Left ventricle myocardium inferior (tissue), 1 donor: ENCODE data around the gene ARHGAP26. TPM values are rescaled to one million over a fixed set of nuclear protein-coding genes. Genes with fewer than 3 reads are reported as not detected.
A peak's percentile ranks its signal among the peaks of the same experiment; 100 is the strongest.
"Not testable (repeated sequence)": the region's sequence is repeated elsewhere in the genome, so short reads cannot be mapped to it uniquely, and the experiment has no call there.

Experiments used
- DNase-seq: peaks from one replicate; pipeline ENCODE4 v3.0.0-alpha.2; 2020
- H3K27ac ChIP-seq: fragments of 200-600 bp; replicated peaks from 2 replicates; pipeline ENCODE4 v1.8.0; 2021
- H3K27me3 ChIP-seq: fragments of 200-600 bp; 2 replicates; pipeline ENCODE4 v1.8.0; 2021; ENCODE audit warnings: low read depth
- H3K36me3 ChIP-seq: fragments of 200-600 bp; 2 replicates; pipeline ENCODE4 v1.8.0; 2021
- H3K4me1 ChIP-seq: fragments of 200-600 bp; 2 replicates; pipeline ENCODE4 v1.8.0; 2021
- H3K4me3 ChIP-seq: fragments of 200-600 bp; 2 replicates; pipeline ENCODE4 v1.8.0; 2021; ENCODE audit warnings: mild to moderate bottlenecking, moderate library complexity
- H3K9me3 ChIP-seq: fragments of 200-600 bp; replicated peaks from 2 replicates; pipeline ENCODE4 v1.8.0; 2021
- intact Hi-C: fragments of 100-400 bp; cut with micrococcal nuclease; formaldehyde crosslinking; loops from one replicate; pipeline ENCODE4 v1.11.0; 2022
- total RNA-seq: library from RNA; stranded (reverse); fragmentation: NEBNext Ultra II Directional; extraction: Animal tissue kit (Norgen Biotek cat#: 25700); gene quantifications from one replicate; pipeline ENCODE4 v1.2.1, GENCODE V29; 2021
- TF ChIP-seq, protein P1 (sequence below): fragments of 200-600 bp; IDR thresholded peaks from 2 replicates; pipeline ENCODE4 v1.8.0; 2021; ENCODE audit warnings: antibody characterized with exemption, mild to moderate bottlenecking, borderline replicate concordance
- donor health status: DM: no; HTN: yes; CAD: no; lungs with severe emphysema.

ARHGAP26 gene
- total RNA-seq, 1 donor from 2014 or later, result 35.7 TPM

DNA sequence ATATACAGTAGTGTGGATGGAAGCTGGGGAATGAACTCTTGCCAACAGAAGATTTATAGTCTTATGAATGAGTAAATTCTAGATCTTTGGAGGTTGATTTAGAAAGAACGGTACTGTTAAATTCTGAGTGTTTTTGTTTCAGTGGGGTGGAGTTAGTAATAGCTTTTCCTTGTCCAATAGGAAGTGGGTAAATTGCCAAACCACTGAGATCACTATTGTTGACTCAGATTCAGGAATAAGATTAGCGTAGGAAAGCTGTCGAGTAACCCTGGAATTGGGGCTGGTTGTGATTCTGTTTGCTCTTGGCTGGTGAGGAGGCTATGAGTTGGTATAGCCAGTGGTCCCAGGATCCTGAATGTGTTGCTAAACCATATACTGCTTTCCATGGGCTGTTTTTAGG is 155.6 kb downstream of the ARHGAP26 start:
- TF ChIP-seq, protein P1, sequence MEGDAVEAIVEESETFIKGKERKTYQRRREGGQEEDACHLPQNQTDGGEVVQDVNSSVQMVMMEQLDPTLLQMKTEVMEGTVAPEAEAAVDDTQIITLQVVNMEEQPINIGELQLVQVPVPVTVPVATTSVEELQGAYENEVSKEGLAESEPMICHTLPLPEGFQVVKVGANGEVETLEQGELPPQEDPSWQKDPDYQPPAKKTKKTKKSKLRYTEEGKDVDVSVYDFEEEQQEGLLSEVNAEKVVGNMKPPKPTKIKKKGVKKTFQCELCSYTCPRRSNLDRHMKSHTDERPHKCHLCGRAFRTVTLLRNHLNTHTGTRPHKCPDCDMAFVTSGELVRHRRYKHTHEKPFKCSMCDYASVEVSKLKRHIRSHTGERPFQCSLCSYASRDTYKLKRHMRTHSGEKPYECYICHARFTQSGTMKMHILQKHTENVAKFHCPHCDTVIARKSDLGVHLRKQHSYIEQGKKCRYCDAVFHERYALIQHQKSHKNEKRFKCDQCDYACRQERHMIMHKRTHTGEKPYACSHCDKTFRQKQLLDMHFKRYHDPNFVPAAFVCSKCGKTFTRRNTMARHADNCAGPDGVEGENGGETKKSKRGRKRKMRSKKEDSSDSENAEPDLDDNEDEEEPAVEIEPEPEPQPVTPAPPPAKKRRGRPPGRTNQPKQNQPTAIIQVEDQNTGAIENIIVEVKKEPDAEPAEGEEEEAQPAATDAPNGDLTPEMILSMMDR, result no peak
- Histone ChIP-seq H3K27me3 (no peaks in the 10 kb centered on the region), H3K4me1 (peaks cover 89% of the 10 kb centered on the region), H3K4me3 (no peak overlapping the region), H3K9me3 (no peaks in the 10 kb centered on the region), H3K27ac (peak overlapping the region; percentile 84), H3K36me3 (no peaks in the 10 kb centered on the region)
- intact Hi-C loops, result loop anchor here (10.0 kb wide), 1 partner anchor 899 kb away; no protein-coding TSS in a partner anchor
- DNase-seq, result no peak

DNA sequence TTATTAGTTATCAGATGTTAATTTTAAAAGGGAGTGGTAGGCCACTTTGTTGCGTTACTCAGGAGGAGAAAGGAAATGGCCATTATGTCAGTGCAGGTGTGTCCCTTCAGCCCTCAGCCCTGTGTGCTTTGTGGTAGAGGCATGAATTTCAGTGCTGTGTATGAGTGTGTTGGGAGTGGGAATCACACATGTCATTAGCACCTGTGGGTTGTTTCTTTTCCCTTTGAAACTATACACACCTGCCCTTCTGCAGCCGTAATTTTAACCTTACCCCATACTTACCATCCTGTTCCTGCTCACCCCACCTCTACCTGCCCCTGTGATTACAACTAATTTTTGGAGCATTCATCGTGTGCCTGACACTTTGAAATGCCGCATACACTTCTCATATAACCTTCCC is 156.4 kb downstream of the ARHGAP26 start:
- intact Hi-C loops, result loop anchor here (10.0 kb wide), 1 partner anchor 898 kb away; no protein-coding TSS in a partner anchor

DNA sequence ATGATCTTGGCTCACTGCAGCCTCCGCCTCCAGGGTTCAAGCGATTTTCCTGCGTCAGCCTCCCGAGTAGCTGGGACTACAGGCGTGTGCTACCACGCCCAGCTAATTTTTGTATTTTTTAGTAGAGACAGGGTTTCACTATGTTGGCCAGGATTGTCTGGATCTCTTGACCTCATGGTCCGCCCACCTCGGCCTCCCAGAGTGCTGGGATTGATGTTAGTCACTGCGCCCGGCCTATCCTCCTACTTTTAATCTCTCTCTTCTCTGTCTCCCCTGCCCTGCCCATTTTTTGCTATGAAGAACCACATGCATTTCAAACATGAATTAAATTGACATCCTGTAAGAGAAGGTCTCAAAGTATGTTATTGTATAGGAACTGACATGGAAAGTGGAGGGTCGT is 158.8 kb downstream of the ARHGAP26 start:
- not testable (repeated sequence) for H3K27me3 ChIP-seq, H3K9me3 ChIP-seq, H3K4me3 ChIP-seq, DNase-seq
- H3K36me3 ChIP-seq, result peaks cover 12% of the 10 kb centered on the region
- intact Hi-C loops, result loop anchor here (10.0 kb wide), 1 partner anchor 896 kb away; no protein-coding TSS in a partner anchor
- H3K27ac ChIP-seq, result peak overlapping the region; percentile 84
- peaks cover 97% of the 10 kb centered on the region for H3K4me1 ChIP-seq

More for the DNA sequence above, 156.4 kb downstream of the ARHGAP26 start:
- H3K4me3 ChIP-seq, result no peak overlapping the region
- H3K27ac ChIP-seq, result peak overlapping the region; percentile 84
- no peak for DNase-seq
- no peaks in the 10 kb centered on the region for H3K9me3 ChIP-seq
- no peaks in the 10 kb centered on the region for H3K36me3 ChIP-seq
- no peaks in the 10 kb centered on the region for H3K27me3 ChIP-seq
- peaks cover 97% of the 10 kb centered on the region for H3K4me1 ChIP-seq
- TF ChIP-seq, protein P1, result no peak

DNA sequence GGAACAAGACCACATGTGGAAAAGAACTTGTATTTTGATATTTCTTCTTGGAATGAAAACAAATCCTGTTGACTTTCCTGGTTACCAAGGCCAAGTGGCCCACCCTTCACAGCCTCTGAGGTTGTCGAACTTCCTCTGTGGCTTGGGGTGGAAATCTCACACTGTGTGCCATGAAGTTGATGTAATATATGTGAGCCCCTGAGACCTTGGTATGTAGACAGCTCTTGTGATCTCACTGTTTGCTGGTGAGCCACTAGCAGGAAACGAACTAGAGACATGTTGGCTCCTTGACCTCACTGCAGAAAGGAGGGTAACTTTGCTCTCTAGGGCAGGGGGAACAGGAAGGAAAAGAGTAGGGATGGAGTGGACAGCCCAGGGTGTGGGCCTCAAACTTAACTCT is 159.4 kb downstream of the ARHGAP26 start:
- H3K36me3 ChIP-seq, result peaks cover 12% of the 10 kb centered on the region
- peak overlapping the region; percentile 84 for H3K27ac ChIP-seq
- no peak overlapping the region for H3K4me3 ChIP-seq
- H3K9me3 ChIP-seq, result no peaks in the 10 kb centered on the region
- no peaks in the 10 kb centered on the region for H3K27me3 ChIP-seq
- DNase-seq, result no peak
- TF ChIP-seq, protein P1, result no peak
- H3K4me1 ChIP-seq, result peaks cover 97% of the 10 kb centered on the region
- intact Hi-C loops, result loop anchor here (10.0 kb wide), 1 partner anchor 895 kb away; no protein-coding TSS in a partner anchor

DNA sequence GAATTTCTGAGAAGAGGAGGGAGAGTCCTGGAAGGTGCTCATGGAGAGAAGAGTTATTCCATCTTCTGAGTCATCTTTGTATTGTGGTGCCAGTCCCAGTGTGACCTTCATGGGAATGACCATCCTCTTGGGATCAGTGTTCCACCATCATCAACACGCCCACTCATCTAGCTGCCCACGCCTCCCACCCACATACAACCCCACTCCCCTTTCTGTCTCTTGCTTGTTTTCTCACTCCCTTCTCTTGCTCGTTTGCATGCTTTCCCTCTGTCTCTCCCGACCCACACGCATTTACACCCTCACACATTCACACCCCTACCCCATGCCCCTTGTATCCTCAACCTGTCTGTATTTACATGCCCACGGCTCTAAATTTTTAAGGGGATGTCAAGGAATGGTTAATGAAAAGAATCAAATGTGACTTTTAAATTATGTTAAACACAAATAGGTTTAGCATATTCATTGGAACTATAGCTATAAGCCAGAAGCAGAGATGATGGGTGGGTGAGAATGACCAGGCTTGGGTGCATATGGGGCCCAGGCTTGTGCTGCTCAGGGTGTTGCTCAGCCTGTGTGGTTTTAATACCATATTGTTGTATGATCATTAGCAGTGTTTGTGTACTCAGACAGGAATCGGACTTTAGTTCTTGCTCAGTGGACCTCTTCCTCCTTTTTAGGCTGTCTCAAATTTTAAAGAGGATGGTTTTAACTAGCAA is 160.4 kb downstream of the ARHGAP26 start:
- H3K4me3 ChIP-seq, result no peak overlapping the region
- TF ChIP-seq, protein P1, result no peak
- intact Hi-C loops, result no loop called here
- DNase-seq, result no peak
- H3K27ac ChIP-seq, result peak overlapping the region; percentile 84
- no peaks in the 10 kb centered on the region for H3K9me3 ChIP-seq
- no peaks in the 10 kb centered on the region for H3K27me3 ChIP-seq
- peaks cover 97% of the 10 kb centered on the region for H3K4me1 ChIP-seq
- peaks cover 12% of the 10 kb centered on the region for H3K36me3 ChIP-seq
